PC-3 (cell line): ENCODE data around the gene TFAP2A. TPM values are rescaled to one million over a fixed set of nuclear protein-coding genes. Genes with fewer than 3 reads are reported as not detected.

Experiments
- ATAC-seq: fragments of 200-7000 bp; cut with Tn5 transposase; 2 replicates; pipeline ENCODE4 v1.9.1; 2020; ENCODE audit warnings: mild to moderate bottlenecking, moderate library complexity
- BruUV-seq: library from RNA; stranded (reverse); fragments of 400-500 nt; replicated peaks from 2 replicates; lab custom pipeline; 2021; lab: Mats Ljungman, UMichigan
- CTCF ChIA-PET: fragments of 300-600 bp; sonication (Branson Sonifier 250); formaldehyde crosslinking; loops from one replicate; lab custom pipeline; 2022; ENCODE audit warnings: antibody characterized with exemption; lab: Charles Lee
- POLR2A ChIA-PET: fragments of 300-600 bp; sonication (Branson Sonifier 250); formaldehyde crosslinking; loops from one replicate; lab custom pipeline; 2022; ENCODE audit warnings: antibody characterized with exemption; ENCODE audit not compliant: unreplicated experiment; lab: Charles Lee
- DNase-seq: peaks from one replicate; pipeline ENCODE4 v3.0.0-alpha.2; 2015
- H2AFZ ChIP-seq: fragments of 300-600 bp; sonication (generic); 2 replicates; pipeline ENCODE4 v1.6.0; 2016; ENCODE audit warnings: antibody characterized with exemption, low read length
- H3F3A ChIP-seq: fragments of 300-600 bp; sonication (generic); one replicate; pipeline ENCODE4 v1.6.0; 2017; ENCODE audit warnings: antibody characterized with exemption, low read length, control low read depth, mild to moderate bottlenecking; ENCODE audit not compliant: unreplicated experiment
- H3K27ac ChIP-seq: fragments of 300-600 bp; sonication (generic); 2 replicates; pipeline ENCODE4 v1.5.1; 2016; ENCODE audit warnings: mild to moderate bottlenecking, low read length
- H3K27me3 ChIP-seq: fragments of 300-600 bp; sonication (generic); 2 replicates; pipeline ENCODE4 v1.6.1; 2016; ENCODE audit warnings: low read length, mixed read lengths
- H3K36me3 ChIP-seq: fragments of 300-600 bp; sonication (generic); 2 replicates; pipeline ENCODE4 v1.6.1; 2016; ENCODE audit warnings: low read depth, mixed run types, low read length, mixed read lengths
- H3K4me1 ChIP-seq: fragments of 300-600 bp; sonication (generic); 2 replicates; pipeline ENCODE4 v1.5.1; 2016; ENCODE audit warnings: low read length; ENCODE audit not compliant: insufficient read depth
- H3K4me2 ChIP-seq: fragments of 300-600 bp; sonication (generic); 2 replicates; pipeline ENCODE4 v1.6.0; 2016; ENCODE audit warnings: low read length
- H3K4me3 ChIP-seq: fragments of 300-600 bp; sonication (generic); 2 replicates; pipeline ENCODE4 v1.5.1; 2016; ENCODE audit warnings: mild to moderate bottlenecking, low read length, mixed read lengths
- H3K79me2 ChIP-seq: fragments of 300-600 bp; sonication (generic); 2 replicates; pipeline ENCODE4 v1.6.1; 2017; ENCODE audit warnings: low read length, mixed read lengths
- H3K9ac ChIP-seq: fragments of 300-600 bp; sonication (generic); 2 replicates; pipeline ENCODE4 v1.6.0; 2016; ENCODE audit warnings: mild to moderate bottlenecking, low read length
- H3K9me2 ChIP-seq: fragments of 300-600 bp; sonication (generic); replicated peaks from 2 replicates; pipeline ENCODE4 v1.6.1; 2016; ENCODE audit warnings: mixed run types, low read length, mixed read lengths
- H3K9me3 ChIP-seq: fragments of 300-600 bp; sonication (generic); 2 replicates; pipeline ENCODE4 v1.6.1; 2016; ENCODE audit warnings: low read length, mixed read lengths
- H4K20me1 ChIP-seq: fragments of 300-600 bp; sonication (generic); 2 replicates; pipeline ENCODE4 v1.6.1; 2016; ENCODE audit warnings: low read length, mixed read lengths
- EZH2 ChIP-seq: fragments of 300-600 bp; sonication (generic); IDR thresholded peaks from one replicate; pipeline ENCODE4 v1.6.1; 2017; ENCODE audit warnings: antibody characterized with exemption, mild to moderate bottlenecking, low read length; ENCODE audit not compliant: unreplicated experiment
- EZH2phosphoT487 ChIP-seq: fragments of 300-600 bp; sonication (generic); IDR thresholded peaks from 2 replicates; pipeline ENCODE4 v1.6.1; 2018; ENCODE audit warnings: mild to moderate bottlenecking, antibody characterized with exemption, low read length, borderline replicate concordance
- intact Hi-C: fragments of 100-400 bp; cut with micrococcal nuclease; formaldehyde crosslinking; loops from 2 replicates; pipeline ENCODE4 v1.9.0; 2023
- total RNA-seq: library from RNA; depleted of rRNA; stranded (reverse); fragments of >200 nt; gene quantifications from 2 replicates; pipeline ENCODE4 v1.2.3, GENCODE V29; 2014
- TF ChIP-seq, protein P1 (sequence below): fragments of 300-600 bp; sonication (generic); conservative IDR thresholded peaks from 2 replicates; pipeline ENCODE4 v1.5.1; 2017; ENCODE audit warnings: antibody characterized with exemption, low read depth, mild to moderate bottlenecking, low read length

Gene TFAP2A
- total RNA-seq, 1 experiment from 2014 or later = 29.4 TPM

DNA sequence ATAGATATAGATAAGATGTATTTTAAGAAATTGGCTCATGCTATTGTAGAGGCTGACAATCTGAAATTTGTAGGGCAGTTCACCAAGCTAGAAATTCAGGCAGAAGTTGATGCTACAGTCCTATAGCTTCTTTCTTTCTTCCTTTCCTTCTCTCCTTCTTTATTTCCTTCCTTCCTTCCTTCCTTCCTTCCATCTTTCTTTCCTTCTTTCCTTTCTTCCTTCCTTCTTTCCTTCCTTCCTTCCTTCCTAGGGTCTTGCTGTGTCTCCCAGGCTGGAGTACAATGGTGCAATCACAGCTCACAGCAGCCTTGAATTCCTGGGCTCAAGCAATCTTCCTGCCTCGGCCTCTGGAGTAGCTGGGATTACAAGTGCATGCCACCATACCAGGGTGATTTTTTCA is 55.3 kb downstream of the TFAP2A start:
- peaks cover under 1% of the 10 kb centered on the region; the same call in 1 of the 2 replicates for H3K9me3 ChIP-seq
- no peaks in the 10 kb centered on the region for H3K79me2 ChIP-seq
- H2AFZ ChIP-seq = no peak overlapping the region
- no peak overlapping the region for H3K4me2 ChIP-seq
- intact Hi-C loops = no loop called here
- no peaks in the 10 kb centered on the region for H3K27me3 ChIP-seq
- no peak overlapping the region for H3K27ac ChIP-seq
- no peak for ATAC-seq
- no peak overlapping the region for H3K4me3 ChIP-seq
- H3F3A ChIP-seq = no peaks in the 10 kb centered on the region
- H3K9me2 ChIP-seq = no peaks in the 10 kb centered on the region
- TF ChIP-seq, protein P1, sequence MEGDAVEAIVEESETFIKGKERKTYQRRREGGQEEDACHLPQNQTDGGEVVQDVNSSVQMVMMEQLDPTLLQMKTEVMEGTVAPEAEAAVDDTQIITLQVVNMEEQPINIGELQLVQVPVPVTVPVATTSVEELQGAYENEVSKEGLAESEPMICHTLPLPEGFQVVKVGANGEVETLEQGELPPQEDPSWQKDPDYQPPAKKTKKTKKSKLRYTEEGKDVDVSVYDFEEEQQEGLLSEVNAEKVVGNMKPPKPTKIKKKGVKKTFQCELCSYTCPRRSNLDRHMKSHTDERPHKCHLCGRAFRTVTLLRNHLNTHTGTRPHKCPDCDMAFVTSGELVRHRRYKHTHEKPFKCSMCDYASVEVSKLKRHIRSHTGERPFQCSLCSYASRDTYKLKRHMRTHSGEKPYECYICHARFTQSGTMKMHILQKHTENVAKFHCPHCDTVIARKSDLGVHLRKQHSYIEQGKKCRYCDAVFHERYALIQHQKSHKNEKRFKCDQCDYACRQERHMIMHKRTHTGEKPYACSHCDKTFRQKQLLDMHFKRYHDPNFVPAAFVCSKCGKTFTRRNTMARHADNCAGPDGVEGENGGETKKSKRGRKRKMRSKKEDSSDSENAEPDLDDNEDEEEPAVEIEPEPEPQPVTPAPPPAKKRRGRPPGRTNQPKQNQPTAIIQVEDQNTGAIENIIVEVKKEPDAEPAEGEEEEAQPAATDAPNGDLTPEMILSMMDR = no peak
- TF ChIP-seq EZH2 (no peak), EZH2phosphoT487 (no peak)
- CTCF ChIA-PET = interaction anchor here (0.6 kb wide), 1 partner anchor 76 kb away, joined by 4 read pairs; no protein-coding TSS in a partner anchor
- H3K4me1 ChIP-seq = no peaks in the 10 kb centered on the region
- H3K36me3 ChIP-seq = no peaks in the 10 kb centered on the region
- no peak overlapping the region for H3K9ac ChIP-seq
- H4K20me1 ChIP-seq = no peaks in the 10 kb centered on the region
- BruUV-seq = no TSS peak
- POLR2A ChIA-PET = no interaction called here
- no peak for DNase-seq

DNA sequence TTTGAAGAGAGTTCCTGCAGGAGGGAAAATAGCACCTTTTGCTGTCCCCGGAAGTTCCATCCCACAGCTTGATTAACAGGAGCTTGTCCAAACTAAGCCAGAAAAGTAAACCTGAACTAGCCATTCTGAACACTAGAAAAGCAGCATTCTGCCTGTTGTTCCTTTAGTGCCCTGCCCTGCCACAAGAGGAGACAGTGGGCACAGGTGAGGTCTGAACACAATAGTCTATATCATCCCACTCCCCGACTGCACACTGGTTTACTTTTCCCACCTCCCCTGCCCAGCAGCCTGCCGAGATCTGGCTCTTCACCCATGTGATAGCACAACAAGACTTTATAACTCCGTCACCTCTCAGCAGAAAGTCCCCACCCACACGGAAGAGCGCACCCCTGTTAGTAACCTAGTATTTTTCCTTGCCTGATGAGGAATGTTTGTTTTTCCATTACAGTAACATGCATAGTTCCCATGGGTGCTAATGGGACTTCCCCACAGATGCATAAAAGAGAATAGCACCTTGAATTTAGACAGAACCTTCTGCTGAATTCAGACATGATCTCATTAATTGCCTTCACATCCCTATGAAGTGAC is 59.7 kb downstream of the TFAP2A start:
- no peaks in the 10 kb centered on the region for H3K9me2 ChIP-seq
- ATAC-seq = no peak
- H3K27me3 ChIP-seq = no peaks in the 10 kb centered on the region
- H3K9ac ChIP-seq = no peak overlapping the region
- H2AFZ ChIP-seq = peak overlapping the region; percentile 52
- no peak for DNase-seq
- H3K4me1 ChIP-seq = no peaks in the 10 kb centered on the region
- H3K36me3 ChIP-seq = no peaks in the 10 kb centered on the region
- no peaks in the 10 kb centered on the region for H3K79me2 ChIP-seq
- ChIA-PET POLR2A (no interaction called here), CTCF (interaction anchor here (0.6 kb wide), 1 partner anchor 59 kb away, joined by 5 read pairs; the partner anchor contains the start of gene TFAP2A)
- no peaks in the 10 kb centered on the region for H3K9me3 ChIP-seq
- intact Hi-C loops = no loop called here
- no peaks in the 10 kb centered on the region for H4K20me1 ChIP-seq
- H3F3A ChIP-seq = no peaks in the 10 kb centered on the region
- H3K4me2 ChIP-seq = peak overlapping the region; percentile 21; the same call in 1 of the 2 replicates
- no peak overlapping the region for H3K27ac ChIP-seq
- TF ChIP-seq, protein P1 = 0 out of 2 replicates have a peak, but pooled peaks have one; percentile 19
- no peak for TF ChIP-seq EZH2phosphoT487
- no peak overlapping the region for H3K4me3 ChIP-seq
- no TSS peak for BruUV-seq

GRCh38 chr6:10351791-10352190 is 63.1 kb downstream of the TFAP2A start:
- Histone ChIP-seq H3K9ac (no peak overlapping the region), H3K9me2 (no peaks in the 10 kb centered on the region), H3K27ac (no peak overlapping the region), H3F3A (no peaks in the 10 kb centered on the region), H3K4me1 (peaks cover 13% of the 10 kb centered on the region), H3K27me3 (no peaks in the 10 kb centered on the region), H3K79me2 (no peaks in the 10 kb centered on the region), H2AFZ (no peak overlapping the region), H4K20me1 (no peaks in the 10 kb centered on the region), H3K4me3 (no peak overlapping the region), H3K36me3 (no peaks in the 10 kb centered on the region), H3K4me2 (no peak overlapping the region), H3K9me3 (no peaks in the 10 kb centered on the region)
- POLR2A ChIA-PET = no interaction called here
- BruUV-seq = no TSS peak
- TF ChIP-seq, protein P1 = no peak
- no peak for TF ChIP-seq EZH2phosphoT487
- no peak for TF ChIP-seq EZH2
- CTCF ChIA-PET = no interaction called here
- DNase-seq (no peak), ATAC-seq (no peak)
- intact Hi-C loops = no loop called here
